ENCODE results near the gene RRP8.

GRCh38 chr11:6571434-6572008, 31.9 kb downstream of the RRP8 start:
- no peak for TF ChIP-seq POLR2A (IDR thresholded peaks at IDR 0.05)
- TF ChIP-seq, protein P1, sequence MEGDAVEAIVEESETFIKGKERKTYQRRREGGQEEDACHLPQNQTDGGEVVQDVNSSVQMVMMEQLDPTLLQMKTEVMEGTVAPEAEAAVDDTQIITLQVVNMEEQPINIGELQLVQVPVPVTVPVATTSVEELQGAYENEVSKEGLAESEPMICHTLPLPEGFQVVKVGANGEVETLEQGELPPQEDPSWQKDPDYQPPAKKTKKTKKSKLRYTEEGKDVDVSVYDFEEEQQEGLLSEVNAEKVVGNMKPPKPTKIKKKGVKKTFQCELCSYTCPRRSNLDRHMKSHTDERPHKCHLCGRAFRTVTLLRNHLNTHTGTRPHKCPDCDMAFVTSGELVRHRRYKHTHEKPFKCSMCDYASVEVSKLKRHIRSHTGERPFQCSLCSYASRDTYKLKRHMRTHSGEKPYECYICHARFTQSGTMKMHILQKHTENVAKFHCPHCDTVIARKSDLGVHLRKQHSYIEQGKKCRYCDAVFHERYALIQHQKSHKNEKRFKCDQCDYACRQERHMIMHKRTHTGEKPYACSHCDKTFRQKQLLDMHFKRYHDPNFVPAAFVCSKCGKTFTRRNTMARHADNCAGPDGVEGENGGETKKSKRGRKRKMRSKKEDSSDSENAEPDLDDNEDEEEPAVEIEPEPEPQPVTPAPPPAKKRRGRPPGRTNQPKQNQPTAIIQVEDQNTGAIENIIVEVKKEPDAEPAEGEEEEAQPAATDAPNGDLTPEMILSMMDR (IDR thresholded peaks at IDR 0.05), result no peak
